Measurements from ENCODE around the gene NUP43.
A peak's percentile ranks its signal among the peaks of the same experiment; 100 is the strongest.
"Not testable (repeated sequence)": the region's sequence is repeated elsewhere in the genome, so short reads cannot be mapped to it uniquely, and the experiment has no call there.

NUP43 gene

GRCh38 chr6:149745252-149745651 lies 1.1 kb downstream of the NUP43 start:
- DNase-seq: not testable (repeated sequence)

- DNase-seq: no peak
These were observed 11.4 kb downstream of the NUP43 start for GRCh38 chr6:149734915-149735314.

GRCh38 chr6:149733089-149733720 lies 13.1 kb downstream of the NUP43 start:
- DNase-seq: no peak

- no peak for DNase-seq
These were observed 16.5 kb downstream of the NUP43 start for GRCh38 chr6:149729824-149730223.

- DNase-seq: peak; percentile 22
These were observed 17.7 kb downstream of the NUP43 start for GRCh38 chr6:149728499-149729234.

GRCh38 chr6:149727793-149728498 lies 18.4 kb downstream of the NUP43 start:
- DNase-seq: peak; percentile 64

- no peak for DNase-seq
These were observed 20.5 kb downstream of the NUP43 start for GRCh38 chr6:149725785-149726184.

- peak; percentile 65 for DNase-seq
These were observed 22.4 kb downstream of the NUP43 start for GRCh38 chr6:149723771-149724417.

GRCh38 chr6:149723262-149723661 lies 23.1 kb downstream of the NUP43 start:
- no peak for DNase-seq

GRCh38 chr6:149719531-149719930 lies 26.8 kb downstream of the NUP43 start:
- no peak for DNase-seq

GRCh38 chr6:149717588-149718458 lies 28.5 kb downstream of the NUP43 start, which contains the start of gene LATS1:
Gene LATS1 (minus strand): TSS chr6:149718101. CDS start chr6:149702126, 15,975 bp downstream.
- peak; percentile 79 for DNase-seq

- no peak for DNase-seq
These were observed 29.1 kb downstream of the NUP43 start for GRCh38 chr6:149717255-149717587.

GRCh38 chr6:149716181-149716963 lies 30.0 kb downstream of the NUP43 start:
- no peak for DNase-seq

- DNase-seq: no peak
These were observed 31.9 kb downstream of the NUP43 start for GRCh38 chr6:149714442-149714841.

- DNase-seq: no peak
These were observed 34.6 kb downstream of the NUP43 start for GRCh38 chr6:149711711-149712110.

- DNase-seq: no peak
These were observed 44.6 kb downstream of the NUP43 start for GRCh38 chr6:149701714-149702113.

GRCh38 chr6:149699150-149699549 lies 47.2 kb downstream of the NUP43 start:
- DNase-seq: no peak

GRCh38 chr6:149698175-149698574 lies 48.2 kb downstream of the NUP43 start:
- no peak for DNase-seq

- DNase-seq: no peak
These were observed 49.4 kb downstream of the NUP43 start for GRCh38 chr6:149696901-149697300.

- DNase-seq: no peak
These were observed 51.4 kb downstream of the NUP43 start for GRCh38 chr6:149694921-149695320.

GRCh38 chr6:149691201-149691600 lies 55.1 kb downstream of the NUP43 start:
- DNase-seq: no peak

GRCh38 chr6:149686230-149686629 lies 60.1 kb downstream of the NUP43 start:
- DNase-seq: no peak
